SK-N-SH treated with all-trans-retinoic acid at 6 μM for 48 hours (cell line): ENCODE measurements around the gene BEST3.

ENCODE experiments used
- GLIS3 ChIP-seq: fragments of 250-450 bp; sonication (Bioruptor Pico); IDR thresholded peaks from 2 replicates; pipeline ENCODE4 v1.5.0; 2020; ENCODE audit warnings: mild to moderate bottlenecking, moderate library complexity
- TF ChIP-seq, protein P1 (sequence below): fragments of 250-450 bp; sonication (Bioruptor Pico); IDR thresholded peaks from 2 replicates; pipeline ENCODE4 v1.8.0; 2020; ENCODE audit warnings: mild to moderate bottlenecking, moderate library complexity, borderline replicate concordance

- TF ChIP-seq, protein P1, sequence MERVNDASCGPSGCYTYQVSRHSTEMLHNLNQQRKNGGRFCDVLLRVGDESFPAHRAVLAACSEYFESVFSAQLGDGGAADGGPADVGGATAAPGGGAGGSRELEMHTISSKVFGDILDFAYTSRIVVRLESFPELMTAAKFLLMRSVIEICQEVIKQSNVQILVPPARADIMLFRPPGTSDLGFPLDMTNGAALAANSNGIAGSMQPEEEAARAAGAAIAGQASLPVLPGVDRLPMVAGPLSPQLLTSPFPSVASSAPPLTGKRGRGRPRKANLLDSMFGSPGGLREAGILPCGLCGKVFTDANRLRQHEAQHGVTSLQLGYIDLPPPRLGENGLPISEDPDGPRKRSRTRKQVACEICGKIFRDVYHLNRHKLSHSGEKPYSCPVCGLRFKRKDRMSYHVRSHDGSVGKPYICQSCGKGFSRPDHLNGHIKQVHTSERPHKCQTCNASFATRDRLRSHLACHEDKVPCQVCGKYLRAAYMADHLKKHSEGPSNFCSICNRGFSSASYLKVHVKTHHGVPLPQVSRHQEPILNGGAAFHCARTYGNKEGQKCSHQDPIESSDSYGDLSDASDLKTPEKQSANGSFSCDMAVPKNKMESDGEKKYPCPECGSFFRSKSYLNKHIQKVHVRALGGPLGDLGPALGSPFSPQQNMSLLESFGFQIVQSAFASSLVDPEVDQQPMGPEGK (CRISPR knock-in tag), result no peak
- no peak for TF ChIP-seq GLIS3 (CRISPR knock-in tag)
These were observed 88.4 kb downstream of the BEST3 start, which contains the start of gene LRRC10 for GRCh38 chr12:69610729-69611128.
